ENCODE data around the gene ISYNA1. TPM values are rescaled to one million over a fixed set of nuclear protein-coding genes. Genes with fewer than 3 reads are reported as not detected.

The ISYNA1 gene
- total and polyA plus RNA-seq, 2 of the 4 experiments (the other 2 are of a cell fraction): 3.4 to 24.7 TPM

- H2BK20ac ChIP-seq (ENCODE audit: low read depth, low read length): no peak overlapping the region
- dilution Hi-C loops (cut with HindIII; ENCODE audit: low sequenced_read_pairs, unreplicated experiment): no loop called here
- CTCF ChIA-PET: no interaction called here
- no peak overlapping the region for H2BK5ac ChIP-seq (ENCODE audit: low read depth, low read length, poor library complexity, severe bottlenecking)
- in situ Hi-C loops (cut with MboI; ENCODE audit: low sequenced_read_pairs): no loop called here
- peaks cover 29% of the 10 kb centered on the region for H4K20me1 ChIP-seq (ENCODE audit: insufficient read depth, low read length)
- BruUV-seq (replicated peaks): no TSS peak
- H3K27ac ChIP-seq (ENCODE audit: insufficient read depth, low read length): no peak overlapping the region
- no peak overlapping the region for H4K91ac ChIP-seq (ENCODE audit: insufficient read depth, low read depth, low read length)
- H3K23ac ChIP-seq (ENCODE audit: low read depth, low read length): no peak overlapping the region
- H3K9ac ChIP-seq (ENCODE audit: low read depth, low read length): no peak overlapping the region
- H3K56ac ChIP-seq (ENCODE audit: extremely low read depth, insufficient read depth, low read length): no peak overlapping the region
- peaks cover 11% of the 10 kb centered on the region for H3K4me1 ChIP-seq (ENCODE audit: control insufficient read depth, insufficient read depth, low read length)
- H3K27me3 ChIP-seq (ENCODE audit: control insufficient read depth, insufficient read depth, low read length): no peaks in the 10 kb centered on the region
- H2AFZ ChIP-seq (replicated peaks; ENCODE audit: low read length, poor library complexity): no peak overlapping the region
- no peak overlapping the region for H2BK120ac ChIP-seq (ENCODE audit: low read depth, low read length)
- H2BK15ac ChIP-seq (ENCODE audit: low read depth, low read length): no peak overlapping the region
- POLR2A ChIA-PET (ENCODE audit: unreplicated experiment): interaction anchor here (0.6 kb wide), 1 partner anchor 86 kb away, joined by 26 read pairs; no protein-coding TSS in a partner anchor
- TF ChIP-seq ELK1 (IDR thresholded peaks at IDR 0.05; ENCODE audit: borderline replicate concordance, low read depth, low read length): no peak
- no peak for TF ChIP-seq POLR2A (IDR thresholded peaks at IDR 0.05; ENCODE audit: low read depth, low read length)
- no peak for TF ChIP-seq FOS (IDR thresholded peaks at IDR 0.05; ENCODE audit: low read depth, low read length)
- no peak for TF ChIP-seq RCOR1 (IDR thresholded peaks at IDR 0.05; ENCODE audit: insufficient replicate concordance, low read length)
- no peak for TF ChIP-seq MXI1 (IDR thresholded peaks at IDR 0.05; ENCODE audit: borderline replicate concordance, low read depth, low read length)
- no peak for TF ChIP-seq RAD21 (IDR thresholded peaks at IDR 0.05; ENCODE audit: low read length)
- no peak for TF ChIP-seq NFE2L2 (IDR thresholded peaks at IDR 0.05; ENCODE audit: low read depth, low read length)
- TF ChIP-seq, protein P1, sequence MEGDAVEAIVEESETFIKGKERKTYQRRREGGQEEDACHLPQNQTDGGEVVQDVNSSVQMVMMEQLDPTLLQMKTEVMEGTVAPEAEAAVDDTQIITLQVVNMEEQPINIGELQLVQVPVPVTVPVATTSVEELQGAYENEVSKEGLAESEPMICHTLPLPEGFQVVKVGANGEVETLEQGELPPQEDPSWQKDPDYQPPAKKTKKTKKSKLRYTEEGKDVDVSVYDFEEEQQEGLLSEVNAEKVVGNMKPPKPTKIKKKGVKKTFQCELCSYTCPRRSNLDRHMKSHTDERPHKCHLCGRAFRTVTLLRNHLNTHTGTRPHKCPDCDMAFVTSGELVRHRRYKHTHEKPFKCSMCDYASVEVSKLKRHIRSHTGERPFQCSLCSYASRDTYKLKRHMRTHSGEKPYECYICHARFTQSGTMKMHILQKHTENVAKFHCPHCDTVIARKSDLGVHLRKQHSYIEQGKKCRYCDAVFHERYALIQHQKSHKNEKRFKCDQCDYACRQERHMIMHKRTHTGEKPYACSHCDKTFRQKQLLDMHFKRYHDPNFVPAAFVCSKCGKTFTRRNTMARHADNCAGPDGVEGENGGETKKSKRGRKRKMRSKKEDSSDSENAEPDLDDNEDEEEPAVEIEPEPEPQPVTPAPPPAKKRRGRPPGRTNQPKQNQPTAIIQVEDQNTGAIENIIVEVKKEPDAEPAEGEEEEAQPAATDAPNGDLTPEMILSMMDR (conservative IDR thresholded peaks at IDR 0.05; ENCODE audit: low read depth, low read length): no peak
- no peak for TF ChIP-seq MAZ (IDR thresholded peaks at IDR 0.05; ENCODE audit: borderline replicate concordance, low read depth, low read length)
- no peak for TF ChIP-seq CHD1 (IDR thresholded peaks at IDR 0.05; ENCODE audit: low read depth, low read length)
- no peak for TF ChIP-seq MAFK (IDR thresholded peaks at IDR 0.05; ENCODE audit: low read depth, low read length)
- TF ChIP-seq, protein P2, sequence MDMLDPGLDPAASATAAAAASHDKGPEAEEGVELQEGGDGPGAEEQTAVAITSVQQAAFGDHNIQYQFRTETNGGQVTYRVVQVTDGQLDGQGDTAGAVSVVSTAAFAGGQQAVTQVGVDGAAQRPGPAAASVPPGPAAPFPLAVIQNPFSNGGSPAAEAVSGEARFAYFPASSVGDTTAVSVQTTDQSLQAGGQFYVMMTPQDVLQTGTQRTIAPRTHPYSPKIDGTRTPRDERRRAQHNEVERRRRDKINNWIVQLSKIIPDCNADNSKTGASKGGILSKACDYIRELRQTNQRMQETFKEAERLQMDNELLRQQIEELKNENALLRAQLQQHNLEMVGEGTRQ (IDR thresholded peaks at IDR 0.05; ENCODE audit: low read depth, low read length): no peak
- H3K4me2 ChIP-seq (ENCODE audit: low read depth, low read length): no peak overlapping the region
- DNase-seq: no peak
- intact Hi-C loops (cut with micrococcal nuclease): no loop called here
- H3K4me3 ChIP-seq (ENCODE audit: insufficient read depth, low read depth, low read length): no peak overlapping the region
- H2AK9ac ChIP-seq (replicated peaks; ENCODE audit: low read depth, low read length, poor library complexity): no peak overlapping the region
- H3K18ac ChIP-seq (ENCODE audit: low read depth, low read length): no peak overlapping the region
- H3K14ac ChIP-seq (replicated peaks; ENCODE audit: low read depth, low read length): no peak overlapping the region
- no peak overlapping the region for H2AK5ac ChIP-seq (ENCODE audit: low read depth, low read length)
- no peak for ATAC-seq (ENCODE audit: low read depth)
- peaks cover 7 to 47% of the 10 kb centered on the region in 2 experiments; a peak in 2 of 4 replicates for H3K79me1 ChIP-seq (ENCODE audit: low read depth in 1 of 2, low read length in 2 of 2)
- 87% methylated on average over 3 of the region's 34 CpGs; no CpG with 5 or more reads in 1 of the 2 experiments for WGBS, 2 experiments (ENCODE audit: extremely low coverage in 2 of 2, insufficient read length in 1 of 2)
- H4K8ac ChIP-seq (ENCODE audit: low read depth in 2 of 2, low read length in 2 of 2): no peak overlapping the region
- H3K4ac ChIP-seq (ENCODE audit: low read depth, low read length): no peak overlapping the region
- no peak overlapping the region for H4K5ac ChIP-seq (ENCODE audit: low read depth, low read length)
- no peaks in the 10 kb centered on the region for H3K9me3 ChIP-seq (ENCODE audit: control insufficient read depth, insufficient read depth, low read length)
- peaks cover 13% of the 10 kb centered on the region; the same call in 1 of the 2 replicates for H3K36me3 ChIP-seq (ENCODE audit: control insufficient read depth, insufficient read depth, low read length)
- peaks cover 7% of the 10 kb centered on the region for H3K9me1 ChIP-seq (ENCODE audit: insufficient read depth, low read length)
Observed at GRCh38 chr19:18431351-18432197, 6.4 kb downstream of the ISYNA1 start.
